ENCODE measurements around the gene MB.
A peak's percentile ranks its signal among the peaks of the same experiment; 100 is the strongest.
"Not testable (repeated sequence)": the region's sequence is repeated elsewhere in the genome, so short reads cannot be mapped to it uniquely, and the experiment has no call there.

MB gene

DNA sequence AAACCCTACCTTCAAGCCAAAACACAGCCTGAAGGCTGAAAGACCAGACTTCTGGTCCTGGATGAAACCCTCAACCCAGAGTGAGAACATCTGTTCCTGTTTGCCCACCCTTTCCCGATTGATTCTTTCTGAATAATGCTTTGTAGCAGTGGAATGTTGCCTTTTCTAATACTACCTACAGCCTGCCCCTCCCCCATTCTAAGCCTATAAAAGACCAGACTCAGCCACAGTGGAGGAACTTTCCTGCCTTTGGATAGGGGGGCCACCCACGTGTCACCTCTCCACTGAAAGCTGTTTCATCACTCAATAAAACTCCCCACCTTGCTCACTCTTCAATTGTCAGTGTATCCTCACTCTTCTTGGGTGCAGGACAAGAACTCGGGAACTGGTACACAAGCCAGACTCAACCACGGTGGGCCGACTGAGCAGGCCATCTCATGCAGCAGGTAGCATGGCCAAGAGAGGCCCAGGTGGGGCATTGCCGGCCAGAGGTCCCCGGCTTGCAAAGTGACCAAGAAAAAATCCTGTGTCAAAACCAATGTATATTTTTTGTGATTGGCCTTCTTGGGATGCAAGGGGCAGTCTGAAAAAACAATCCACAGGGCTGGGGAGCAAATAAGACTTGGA, 24.5 kb upstream of the MB start:
- peak in 3 of 42 donors; percentile 5 to 31 (median 8) for DNase-seq
- intact Hi-C loops (cut with DNase I): no loop called here

GRCh38 chr22:35638410-35638809, 21.3 kb upstream of the MB start:
- intact Hi-C loops (cut with DNase I): loop anchor here (10.0 kb wide), 1 partner anchor 286 kb away; no protein-coding TSS in a partner anchor
- peak in 37 of 42 donors; percentile 25 to 76 (median 46) for DNase-seq

DNA sequence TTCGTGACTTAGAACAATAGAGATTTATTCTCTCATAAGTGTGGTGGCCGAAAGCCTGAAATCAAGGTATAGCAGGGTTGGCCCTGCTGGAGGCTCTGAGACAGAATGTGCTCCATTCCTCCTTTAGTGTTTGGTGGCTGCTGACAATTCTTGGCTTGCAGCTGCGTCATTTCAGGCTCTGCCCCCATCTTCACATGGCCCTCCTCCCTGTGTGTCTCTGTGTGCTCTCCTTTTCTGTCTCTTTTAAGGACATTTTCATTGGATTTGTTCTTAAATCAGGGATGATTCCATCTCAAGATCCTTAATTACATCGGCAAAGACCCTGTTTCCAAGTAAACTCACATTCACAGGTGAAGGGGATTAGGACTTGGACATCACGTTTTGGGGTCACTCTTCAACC, 20.9 kb upstream of the MB start:
- intact Hi-C loops (cut with DNase I): loop anchor here (10.0 kb wide), 1 partner anchor 287 kb away; no protein-coding TSS in a partner anchor
- DNase-seq: peak in 1 of 42 donors; percentile 31

GRCh38 chr22:35637254-35637653, 20.1 kb upstream of the MB start:
- intact Hi-C loops (cut with DNase I): loop anchor here (10.0 kb wide), 1 partner anchor 288 kb away; no protein-coding TSS in a partner anchor
- DNase-seq: peak in 1 of 42 donors; percentile 9

GRCh38 chr22:35634943-35635540, 17.9 kb upstream of the MB start:
- DNase-seq: no peak
- intact Hi-C loops (cut with DNase I): loop anchor here (10.0 kb wide), 1 partner anchor 290 kb away; no protein-coding TSS in a partner anchor

DNA sequence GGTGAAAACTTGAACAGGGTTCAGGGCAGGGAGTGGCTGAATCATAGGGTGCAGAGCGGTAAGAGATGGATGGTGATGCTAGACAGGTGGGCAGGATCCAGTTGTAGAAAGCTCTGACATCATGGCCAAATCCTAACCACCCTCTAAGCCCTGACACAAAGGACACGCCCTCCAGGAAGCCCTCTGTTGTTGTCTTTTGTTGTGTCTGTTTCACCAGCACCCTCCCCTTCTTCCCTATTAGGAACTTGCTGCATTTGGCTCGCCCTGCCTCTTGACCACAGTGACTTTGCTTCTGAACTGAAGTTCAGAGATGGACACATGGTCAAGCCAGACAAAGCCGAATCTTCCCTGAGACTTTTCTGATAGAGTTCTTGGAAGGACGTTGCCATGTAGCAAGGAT, 16.9 kb upstream of the MB start:
- DNase-seq: peak in 1 of 42 donors; percentile 9
- intact Hi-C loops (cut with DNase I): loop anchor here (10.0 kb wide), 1 partner anchor 291 kb away; no protein-coding TSS in a partner anchor

DNA sequence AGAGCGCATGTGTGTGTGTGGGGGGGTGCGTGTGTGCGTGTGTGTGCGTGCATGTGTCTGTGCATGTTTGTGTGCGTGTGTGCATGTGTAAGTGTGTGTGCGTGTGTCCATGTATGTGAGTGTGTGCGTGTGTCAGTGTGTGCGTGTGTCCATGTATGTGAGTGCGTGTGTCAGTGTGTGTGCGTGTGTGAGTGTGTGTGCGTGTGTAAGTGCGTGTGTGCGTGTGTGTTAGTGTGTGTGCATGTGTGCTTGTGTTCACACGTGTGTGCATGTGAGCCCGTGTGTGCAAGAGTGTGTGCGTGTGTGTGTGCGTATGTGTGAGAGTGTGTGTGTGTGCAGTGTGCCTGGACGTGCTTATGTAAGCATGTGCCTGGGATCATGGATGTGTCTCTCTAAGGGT, 16.4 kb upstream of the MB start:
- DNase-seq: no peak
- intact Hi-C loops (cut with DNase I): loop anchor here (10.0 kb wide), 1 partner anchor 291 kb away; no protein-coding TSS in a partner anchor

GRCh38 chr22:35632935-35633334, 15.8 kb upstream of the MB start:
- intact Hi-C loops (cut with DNase I): loop anchor here (10.0 kb wide), 1 partner anchor 292 kb away; no protein-coding TSS in a partner anchor
- DNase-seq: peak in 2 of 42 donors; percentile 5 to 6

DNA sequence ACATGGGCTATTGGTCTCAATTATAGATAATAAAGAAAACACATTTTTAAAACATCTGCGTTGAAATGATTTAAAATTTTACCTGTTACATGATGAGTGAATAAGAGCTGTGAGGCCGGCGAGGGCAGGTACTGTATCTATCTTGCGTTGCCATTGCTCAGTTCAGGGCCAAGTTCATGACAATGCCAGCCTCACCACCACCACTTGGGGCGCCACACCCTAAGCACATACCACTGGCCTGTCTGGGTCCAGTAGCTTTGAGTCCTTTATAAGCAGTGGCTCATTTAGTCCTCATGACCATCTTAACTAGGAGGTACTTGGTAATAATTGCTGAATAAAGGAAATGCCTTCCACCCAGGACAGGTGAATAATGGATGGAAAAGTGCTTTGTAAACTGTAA, 14.5 kb upstream of the MB start:
- peak in 8 of 42 donors; percentile 15 to 50 (median 21) for DNase-seq
- intact Hi-C loops (cut with DNase I): loop anchor here (10.0 kb wide), 1 partner anchor 293 kb away; no protein-coding TSS in a partner anchor

DNA sequence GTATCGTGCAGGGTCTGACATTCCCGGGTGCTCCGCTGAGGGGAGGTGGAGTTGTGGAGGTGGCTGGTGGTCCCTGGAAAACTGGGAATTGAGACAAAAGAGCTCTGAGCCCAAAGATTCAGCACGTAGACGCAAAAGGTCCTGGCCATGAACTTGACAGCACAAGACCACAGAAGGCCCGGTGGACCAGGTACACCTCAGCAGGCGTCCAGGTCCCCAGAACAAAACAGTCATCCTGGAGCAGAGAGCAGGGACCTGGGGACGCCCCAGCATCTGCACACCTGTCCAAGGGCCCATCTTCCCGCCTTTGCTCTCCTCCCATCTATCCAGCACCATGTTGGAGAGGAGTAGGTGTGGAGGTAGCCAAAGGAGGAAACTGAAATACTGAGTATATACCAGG, 13.8 kb upstream of the MB start:
- intact Hi-C loops (cut with DNase I): loop anchor here (10.0 kb wide), 1 partner anchor 294 kb away; no protein-coding TSS in a partner anchor
- peak in 1 of 42 donors; percentile 19 for DNase-seq

DNA sequence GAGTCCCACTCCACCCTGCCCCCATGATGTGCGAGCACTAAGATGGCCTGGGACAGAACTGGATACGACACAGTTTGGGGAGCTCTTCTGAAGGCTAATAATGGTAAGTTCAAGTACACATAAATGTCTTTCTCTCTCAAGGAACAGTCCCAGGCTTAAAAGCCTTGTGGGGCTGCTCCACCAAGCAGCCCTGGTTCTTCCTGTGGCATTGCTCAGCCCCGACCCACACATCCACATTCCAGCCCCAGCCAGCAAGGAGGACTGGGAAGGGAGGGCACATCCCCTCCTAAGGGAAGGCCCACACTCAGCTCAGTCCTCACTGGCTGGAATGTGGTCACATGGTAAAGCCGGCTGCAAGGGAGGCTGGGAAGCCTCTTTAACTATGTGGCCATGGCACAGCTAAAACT, 13.3 kb upstream of the MB start:
- DNase-seq: no peak
- intact Hi-C loops (cut with DNase I): loop anchor here (10.0 kb wide), 1 partner anchor 294 kb away; no protein-coding TSS in a partner anchor

DNA sequence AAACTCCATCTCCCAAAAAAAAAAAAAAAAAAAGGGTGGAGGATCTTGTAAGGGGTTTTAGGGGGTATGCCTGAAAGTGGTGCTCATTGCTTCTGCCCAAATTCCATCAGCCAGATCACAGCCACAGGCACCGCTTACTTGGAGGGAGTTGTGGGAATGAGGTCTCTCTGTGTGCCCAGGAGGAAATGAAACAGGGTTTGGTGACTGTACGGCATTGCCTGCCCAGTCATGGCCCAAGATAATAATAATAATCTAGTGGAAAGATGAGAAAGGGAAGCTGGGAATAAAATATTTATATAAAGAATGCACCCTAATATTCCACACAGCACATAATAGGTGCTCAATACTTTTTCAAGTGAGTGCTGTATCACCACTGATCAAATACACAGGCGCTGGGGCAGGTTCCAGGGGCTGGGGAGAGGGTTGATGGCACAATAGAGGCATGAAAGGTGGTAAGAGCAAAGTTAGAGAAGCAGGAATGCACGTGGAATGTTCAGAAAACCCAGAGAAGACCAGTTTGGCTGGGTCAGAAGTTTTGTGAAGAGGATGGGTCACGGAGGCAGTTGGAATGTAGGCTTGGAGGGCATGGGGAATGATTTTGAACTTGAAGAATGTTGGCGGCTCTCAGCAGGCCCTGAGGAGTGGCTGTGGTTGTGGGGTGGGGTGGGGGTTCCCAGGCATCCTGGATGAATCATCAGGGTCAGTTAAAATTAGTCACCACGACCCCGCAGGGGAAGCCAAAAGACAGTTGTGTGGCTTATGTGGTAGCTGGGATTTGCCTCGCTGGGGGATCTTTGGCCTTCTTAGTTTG, 12.5 kb upstream of the MB start:
- intact Hi-C loops (cut with DNase I): loop anchor here (10.0 kb wide), 1 partner anchor 295 kb away; no protein-coding TSS in a partner anchor
- peak in 1 of 42 donors; percentile 40 for DNase-seq

GRCh38 chr22:35628732-35629131, 11.6 kb upstream of the MB start:
- DNase-seq: no peak
- intact Hi-C loops (cut with DNase I): no loop called here

DNA sequence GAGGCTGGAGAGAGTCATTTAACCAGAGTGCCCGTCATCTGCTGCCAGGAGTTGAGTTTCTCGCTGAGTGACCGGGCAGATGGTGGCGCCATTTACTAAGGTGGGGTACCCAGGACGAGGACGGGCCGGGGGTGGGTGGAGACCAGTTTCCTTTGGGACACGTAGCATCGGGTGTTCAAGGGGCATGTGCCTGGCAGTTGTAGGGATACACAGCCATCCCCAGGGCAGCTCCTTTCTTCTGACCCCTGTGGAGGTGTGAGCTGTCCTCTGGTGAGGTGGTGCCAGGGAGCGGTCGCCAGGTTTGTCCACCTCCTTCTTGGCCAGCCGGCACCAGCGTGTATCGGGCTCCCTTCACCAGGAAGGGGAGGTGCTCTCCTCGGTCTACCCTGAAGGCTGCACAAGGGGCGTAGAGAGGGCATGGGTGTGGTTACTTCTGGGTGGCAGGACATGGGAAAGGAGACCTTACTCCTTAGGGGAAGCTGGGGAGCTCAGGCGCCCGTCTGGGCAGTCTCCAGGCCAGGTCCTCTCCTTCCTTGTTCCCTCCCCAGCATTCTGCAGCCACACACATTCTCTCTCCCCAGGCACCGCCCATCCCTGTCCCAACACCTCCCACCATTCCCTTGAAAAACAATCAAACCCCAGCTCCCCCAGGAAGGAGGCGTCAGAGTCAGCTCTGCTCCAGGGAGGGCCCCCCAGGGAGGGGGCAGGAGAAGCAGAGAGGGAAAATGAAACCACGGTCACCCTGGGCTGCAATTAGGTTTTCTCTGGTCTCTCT, 10.3 kb upstream of the MB start:
- peak; percentile 20 to 79 (median 56) for DNase-seq
- intact Hi-C loops (cut with DNase I): no loop called here

DNA sequence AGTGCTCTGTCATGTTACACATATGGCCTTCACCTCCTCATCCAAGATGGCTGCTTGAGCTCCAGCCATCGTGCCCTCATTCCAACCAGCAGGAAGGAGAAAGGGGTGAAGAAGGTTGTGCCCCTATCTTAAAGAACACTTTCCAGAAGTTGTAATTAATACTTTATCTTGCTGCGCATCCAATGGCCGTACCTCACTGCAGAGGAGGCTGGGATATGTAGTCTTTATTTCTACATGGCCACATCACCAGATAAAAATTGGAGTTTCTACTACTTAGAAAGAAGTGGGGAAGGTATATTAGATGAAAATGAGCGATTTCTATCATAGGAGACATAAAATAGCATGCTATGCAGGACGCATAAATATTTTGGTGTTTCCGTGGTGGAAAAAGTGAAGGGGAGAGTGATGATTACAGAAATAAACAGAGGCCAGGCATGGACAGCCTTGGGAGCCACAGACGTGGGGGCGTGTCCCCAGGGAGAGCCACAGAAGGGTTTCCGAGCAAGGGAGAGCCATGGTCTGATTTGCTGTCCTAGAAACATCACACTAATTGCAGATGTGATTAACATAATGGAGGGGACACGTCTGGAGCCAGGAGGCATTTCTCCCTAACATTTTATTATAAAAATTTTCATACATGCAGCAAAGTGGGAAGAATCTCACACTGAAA, 8.8 kb upstream of the MB start:
- intact Hi-C loops (cut with DNase I): no loop called here
- DNase-seq: peak in 1 of 42 donors; percentile 23

GRCh38 chr22:35624547-35624946, 7.4 kb upstream of the MB start:
- intact Hi-C loops (cut with DNase I): no loop called here
- no peak for DNase-seq

GRCh38 chr22:35623885-35624284, 6.8 kb upstream of the MB start:
- intact Hi-C loops (cut with DNase I); DNase-seq: not testable (repeated sequence)

Measured in head of caudate nucleus (tissue), 42 donors.